Caco-2 (cell line): ENCODE measurements around the gene FNIP1. TPM values are rescaled to one million over a fixed set of nuclear protein-coding genes. Genes with fewer than 3 reads are reported as not detected.

Experiments used
- BruUV-seq: library from RNA; stranded (reverse); fragments of 400-500 nt; replicated peaks from 2 replicates; lab custom pipeline; 2021; lab: Mats Ljungman, UMichigan
- CTCF ChIA-PET: fragments of 300-600 bp; sonication (Branson Sonifier 250); formaldehyde crosslinking; loops from one replicate; lab custom pipeline; 2022; ENCODE audit warnings: antibody characterized with exemption; lab: Charles Lee
- POLR2A ChIA-PET: fragments of 300-600 bp; sonication (Branson Sonifier 250); formaldehyde crosslinking; loops from one replicate; lab custom pipeline; 2022; ENCODE audit warnings: antibody characterized with exemption; lab: Charles Lee
- DNase-seq, 2 experiments: peaks; one replicate each; pipeline versions ENCODE4 v3.0.0 to v3.0.0-alpha.2; 2020 to 2022
- H3K27me3 ChIP-seq: replicated peaks from 2 replicates; pipeline ENCODE4 v1.6.0; 2011; ENCODE audit warnings: low read length; ENCODE audit not compliant: control insufficient read depth, insufficient read depth
- H3K36me3 ChIP-seq: 2 replicates; pipeline ENCODE4 v1.5.1; 2011; ENCODE audit warnings: low read length; ENCODE audit not compliant: control insufficient read depth, insufficient read depth
- H3K4me1 ChIP-seq: fragments of 250-450 bp; sonication (Bioruptor Pico); 2 replicates; pipeline ENCODE4 v1.5.1; 2020; ENCODE audit warnings: mild to moderate bottlenecking
- H3K4me3 ChIP-seq: 2 replicates; pipeline ENCODE4 v1.5.1; 2011; ENCODE audit warnings: low read depth, mild to moderate bottlenecking, control low read depth, low read length
- H3K9me3 ChIP-seq: fragments of 250-450 bp; sonication (Bioruptor Pico); 2 replicates; pipeline ENCODE4 v1.5.1; 2020; ENCODE audit warnings: mild to moderate bottlenecking, moderate library complexity
- H3K27ac Mint-ChIP-seq: one replicate; pipeline ENCODE4 v1.8.0; 2022; ENCODE audit warnings: mixed read lengths; ENCODE audit not compliant: unreplicated experiment
- H3K27me3 Mint-ChIP-seq: one replicate; pipeline ENCODE4 v1.8.0; 2022; ENCODE audit warnings: mixed read lengths; ENCODE audit not compliant: insufficient read depth, unreplicated experiment
- H3K36me3 Mint-ChIP-seq: one replicate; pipeline ENCODE4 v1.8.0; 2022; ENCODE audit warnings: mild to moderate bottlenecking, mixed read lengths; ENCODE audit not compliant: insufficient read depth, unreplicated experiment
- H3K4me1 Mint-ChIP-seq: one replicate; pipeline ENCODE4 v1.8.0; 2022; ENCODE audit warnings: low read depth, mixed read lengths; ENCODE audit not compliant: unreplicated experiment
- H3K4me3 Mint-ChIP-seq: one replicate; pipeline ENCODE4 v1.8.0; 2022; ENCODE audit warnings: mild to moderate bottlenecking, moderate library complexity, mixed read lengths; ENCODE audit not compliant: unreplicated experiment
- H3K9me3 Mint-ChIP-seq: one replicate; pipeline ENCODE4 v1.8.0; 2022; ENCODE audit warnings: mixed read lengths; ENCODE audit not compliant: unreplicated experiment
- CTCF ChIP-seq, 2 experiments: fragments of 200-600 bp in 1 of 2; IDR thresholded peaks; 1 replicate in 1 of 2; 2 replicates in 1 of 2; pipeline versions ENCODE4 v1.5.1 to v1.8.0; 2011 to 2022; ENCODE audit warnings: antibody characterized with exemption in 1 of 2, control low read depth in 1 of 2, inconsistent platforms in 1 of 2, low read depth in 1 of 2, low read length in 1 of 2, mild to moderate bottlenecking in 1 of 2, moderate library complexity in 1 of 2; ENCODE audit not compliant: insufficient read depth in 1 of 2, severe bottlenecking in 1 of 2, unreplicated experiment in 1 of 2
- intact Hi-C: fragments of 100-400 bp; cut with micrococcal nuclease; formaldehyde crosslinking; loops from one replicate; pipeline ENCODE4 v1.10.0; 2022; ENCODE audit not compliant: unreplicated experiment
- total RNA-seq: library from RNA; stranded (reverse); gene quantifications from 2 replicates; pipeline ENCODE4 v1.2.3, GENCODE V29; 2022

Gene FNIP1
- total RNA-seq, 1 experiment from 2014 or later: 45.0 TPM

- Histone ChIP-seq H3K27me3 (no peaks in the 10 kb centered on the region), H3K4me3 (no peak overlapping the region), H3K4me1 (no peaks in the 10 kb centered on the region), H3K9me3 (no peaks in the 10 kb centered on the region), H3K36me3 (peaks cover 3% of the 10 kb centered on the region)
- peaks cover 43% of the 10 kb centered on the region for H3K36me3 Mint-ChIP-seq
- H3K27ac Mint-ChIP-seq: no peak overlapping the region
- no peaks in the 10 kb centered on the region for H3K9me3 Mint-ChIP-seq
- ChIA-PET POLR2A (no interaction called here), CTCF (interaction anchor here (0.6 kb wide), 1 partner anchor 22 kb away, joined by 4 read pairs; no protein-coding TSS in a partner anchor)
- no peak for TF ChIP-seq CTCF (IDR thresholded peaks at IDR 0.05; ENCODE audit: insufficient read depth in 1 of 2, low read depth in 1 of 2, low read length in 1 of 2, severe bottlenecking in 1 of 2, unreplicated experiment in 1 of 2)
- intact Hi-C loops: loop anchor here (10.0 kb wide), 1 partner anchor 294 kb away; no protein-coding TSS in a partner anchor
- DNase-seq: no peak
- H3K4me3 Mint-ChIP-seq: no peak overlapping the region
- no TSS peak for BruUV-seq
- H3K27me3 Mint-ChIP-seq: no peaks in the 10 kb centered on the region
- H3K4me1 Mint-ChIP-seq: no peaks in the 10 kb centered on the region
These were observed 86.4 kb downstream of the FNIP1 start for GRCh38 chr5:131710391-131710790.

DNA sequence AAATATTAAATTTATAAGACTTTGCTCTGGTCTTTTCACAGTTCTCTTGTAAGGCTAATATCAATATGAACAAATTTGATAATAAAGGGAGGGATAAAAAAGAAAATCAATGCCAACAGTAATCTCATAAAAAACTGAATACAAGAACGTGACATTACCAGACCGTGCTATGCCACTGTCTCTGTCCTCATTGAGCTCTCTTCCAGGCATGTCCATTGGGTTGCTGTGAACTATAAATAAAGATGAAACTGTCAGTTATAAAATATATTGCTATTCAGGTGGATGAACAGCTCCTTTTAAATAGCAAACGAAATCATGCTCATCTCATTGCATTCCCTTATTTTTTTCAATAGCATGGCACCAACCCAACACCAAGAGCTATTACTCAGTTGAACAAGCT, 87.8 kb downstream of the FNIP1 start:
- peaks cover 56% of the 10 kb centered on the region for H3K36me3 Mint-ChIP-seq
- H3K36me3 ChIP-seq: no peaks in the 10 kb centered on the region
- no peak overlapping the region for H3K4me3 ChIP-seq
- intact Hi-C loops: no loop called here
- no peaks in the 10 kb centered on the region for H3K27me3 Mint-ChIP-seq
- no peak for TF ChIP-seq CTCF (IDR thresholded peaks at IDR 0.05; ENCODE audit: insufficient read depth in 1 of 2, low read depth in 1 of 2, low read length in 1 of 2, severe bottlenecking in 1 of 2, unreplicated experiment in 1 of 2)
- no peaks in the 10 kb centered on the region for H3K4me1 ChIP-seq
- no peaks in the 10 kb centered on the region for H3K9me3 ChIP-seq
- no TSS peak for BruUV-seq
- CTCF ChIA-PET: no interaction called here
- H3K4me1 Mint-ChIP-seq: no peaks in the 10 kb centered on the region
- H3K27me3 ChIP-seq: no peaks in the 10 kb centered on the region
- H3K4me3 Mint-ChIP-seq: no peak overlapping the region
- H3K9me3 Mint-ChIP-seq: no peaks in the 10 kb centered on the region
- no peak for DNase-seq
- POLR2A ChIA-PET: no interaction called here
- H3K27ac Mint-ChIP-seq: no peak overlapping the region

DNA sequence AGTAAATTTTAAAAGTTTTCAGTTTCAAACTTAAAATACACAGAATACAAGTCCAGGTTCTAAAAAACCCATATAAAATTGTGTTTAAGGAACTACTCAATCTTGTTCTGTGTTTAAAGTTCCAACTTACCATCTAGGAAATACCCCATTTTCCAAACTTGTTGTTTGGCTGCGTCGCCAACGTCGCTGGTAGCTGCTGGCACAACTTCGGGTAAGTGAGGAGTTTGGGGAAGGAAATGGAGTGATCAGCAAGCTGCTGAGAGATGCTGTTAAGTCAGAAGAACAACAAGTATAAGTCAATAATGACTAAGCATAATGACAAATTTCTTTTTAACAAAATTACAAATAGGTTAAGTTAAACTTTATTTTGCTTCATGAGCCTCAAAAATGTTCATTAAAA, 90.5 kb downstream of the FNIP1 start:
- Histone ChIP-seq H3K27me3 (no peaks in the 10 kb centered on the region), H3K4me3 (no peak overlapping the region), H3K9me3 (no peaks in the 10 kb centered on the region), H3K4me1 (no peaks in the 10 kb centered on the region), H3K36me3 (no peaks in the 10 kb centered on the region)
- BruUV-seq: no TSS peak
- no peak for TF ChIP-seq CTCF (IDR thresholded peaks at IDR 0.05; ENCODE audit: insufficient read depth in 1 of 2, low read depth in 1 of 2, low read length in 1 of 2, severe bottlenecking in 1 of 2, unreplicated experiment in 1 of 2)
- no peaks in the 10 kb centered on the region for H3K9me3 Mint-ChIP-seq
- H3K27me3 Mint-ChIP-seq: no peaks in the 10 kb centered on the region
- DNase-seq: no peak
- no peak overlapping the region for H3K27ac Mint-ChIP-seq
- peaks cover 65% of the 10 kb centered on the region for H3K36me3 Mint-ChIP-seq
- H3K4me1 Mint-ChIP-seq: no peaks in the 10 kb centered on the region
- POLR2A ChIA-PET: no interaction called here
- intact Hi-C loops: no loop called here
- no peak overlapping the region for H3K4me3 Mint-ChIP-seq
- CTCF ChIA-PET: no interaction called here
